NCI-H460 (cell line): ENCODE results near the gene RNU7-1. TPM values are rescaled to one million over a fixed set of nuclear protein-coding genes. Genes with fewer than 3 reads are reported as not detected.

Experiments used
- DNase-seq: peaks from one replicate; pipeline ENCODE4 v3.0.0-alpha.2; 2016; ENCODE audit warnings: low read depth; ENCODE audit errors: extremely low read depth
- small RNA-seq, 2 experiments: library from RNA; depleted of rRNA; stranded (forward); fragments of <200 nt; gene quantifications; one replicate each; pipeline ENCODE3, GENCODE V24; 2014
- total RNA-seq: library from RNA; depleted of rRNA; stranded (reverse); fragments of >200 nt; shearing (Covaris generic); gene quantifications from 2 replicates; pipeline ENCODE4 v1.2.3, GENCODE V29; 2014; rRNA removed

RNU7-1 gene
- total RNA-seq, 1 experiment from 2014 or later = not detected

GRCh38 chr12:6987956-6988553 lies 44.4 kb downstream of the RNU7-1 start:
- no peak for DNase-seq

Small RNA genes lying within 50 kb of the gene (small RNA-seq; reads per million reads assigned to genes)
- 3.3 to 130 reads per million in 2 experiments for gene MIR141
- 0.12 to 2.1 reads per million in 2 experiments for gene MIR200C
- 0 reads per million in 2 experiments for gene RNU7-1
- 0.76 to 2.1 reads per million in 2 experiments for gene SCARNA12

Other genes starting within 250 kb of the RNU7-1 start
- not detected in 2 replicates for gene PIANP, start 243.0 kb upstream of the RNU7-1 start, total RNA-seq
- 75.2 and 77.1 TPM in 2 replicates for gene COPS7A, start 219.8 kb upstream of the RNU7-1 start, total RNA-seq
- gene MLF2, start 190.7 kb upstream of the RNU7-1 start, total RNA-seq = 96.3 and 98.8 TPM in 2 replicates
- gene PTMS, start 177.5 kb upstream of the RNU7-1 start, total RNA-seq = 116 and 158 TPM in 2 replicates
- gene LAG3, start 171.3 kb upstream of the RNU7-1 start, total RNA-seq = 0.25 TPM in 1 of 2 replicates, not detected in the other
- gene CD4, start 154.3 kb upstream of the RNU7-1 start, total RNA-seq = not detected in 2 replicates
- 0.61 and 0.94 TPM in 2 replicates for gene GPR162, start 122.0 kb upstream of the RNU7-1 start, total RNA-seq
- gene P3H3, start 115.4 kb upstream of the RNU7-1 start, total RNA-seq = 16.4 and 16.8 TPM in 2 replicates
- 1.5 and 2.3 TPM in 2 replicates for gene GNB3, start 102.9 kb upstream of the RNU7-1 start, total RNA-seq
- 31.6 and 33.4 TPM in 2 replicates for gene CDCA3, start 92.5 kb upstream of the RNU7-1 start, total RNA-seq
- gene USP5, start 91.7 kb upstream of the RNU7-1 start, total RNA-seq = 30.7 and 33.5 TPM in 2 replicates
- gene TPI1, start 76.3 kb upstream of the RNU7-1 start, total RNA-seq = 885 and 1,221 TPM in 2 replicates
- 8.1 and 9.1 TPM in 2 replicates for gene SPSB2, start 70.5 kb upstream of the RNU7-1 start, total RNA-seq
- gene LRRC23, start 39.0 kb upstream of the RNU7-1 start, total RNA-seq = 11.9 and 12.7 TPM in 2 replicates
- gene ENO2, start 29.2 kb upstream of the RNU7-1 start, total RNA-seq = 12.4 and 13.2 TPM in 2 replicates
- 6.6 and 10.5 TPM in 2 replicates for gene ATN1, start 15.9 kb upstream of the RNU7-1 start, total RNA-seq
- 127 and 130 TPM in 2 replicates for gene C12orf57, start 206 bp downstream of the RNU7-1 start, total RNA-seq
- gene PTPN6, start 7.5 kb downstream of the RNU7-1 start, total RNA-seq = 3.4 and 5.4 TPM in 2 replicates
- gene PHB2, start 26.8 kb downstream of the RNU7-1 start, total RNA-seq = 277 and 299 TPM in 2 replicates
- gene EMG1, start 27.1 kb downstream of the RNU7-1 start, total RNA-seq = 47.5 and 52.5 TPM in 2 replicates
- 9.3 and 10.6 TPM in 2 replicates for gene LPCAT3, start 74.7 kb downstream of the RNU7-1 start, total RNA-seq
- 21.1 and 21.9 TPM in 2 replicates for gene C1S, start 116.9 kb downstream of the RNU7-1 start, total RNA-seq
- gene C1R, start 148.6 kb downstream of the RNU7-1 start, total RNA-seq = 2.6 and 3.5 TPM in 2 replicates
- gene C1RL, start 165.4 kb downstream of the RNU7-1 start, total RNA-seq = 5.1 and 6.4 TPM in 2 replicates
- not detected in 2 replicates for gene RBP5, start 185.1 kb downstream of the RNU7-1 start, total RNA-seq
- gene CLSTN3, start 186.6 kb downstream of the RNU7-1 start, total RNA-seq = 5.2 and 6.4 TPM in 2 replicates
- 8.9 and 13.9 TPM in 2 replicates for gene PEX5, start 245.9 kb downstream of the RNU7-1 start, total RNA-seq